RWPE2 (cell line): ENCODE measurements around the gene DECR2.

ENCODE experiments used
- ATAC-seq: fragments of 200-7000 bp; cut with Tn5 transposase; 3 replicates; pipeline ENCODE4 v1.9.1; 2021; ENCODE audit warnings: low read depth
- DNase-seq: peaks from one replicate; pipeline ENCODE4 v3.0.0-alpha.2; 2020; ENCODE audit warnings: low spot score
- H3K27ac ChIP-seq: fragments of 450-650 bp; 2 replicates; pipeline ENCODE4 v1.5.1; 2017; ENCODE audit warnings: mild to moderate bottlenecking; ENCODE audit not compliant: poor library complexity, severe bottlenecking
- H3K27me3 ChIP-seq: fragments of 250-450 bp; sonication (Bioruptor Pico); 2 replicates; pipeline ENCODE4 v1.5.1; 2021; ENCODE audit warnings: mild to moderate bottlenecking, moderate library complexity; ENCODE audit not compliant: insufficient read depth, poor library complexity, severe bottlenecking
- H3K36me3 ChIP-seq: fragments of 250-450 bp; sonication (Bioruptor Pico); 2 replicates; pipeline ENCODE4 v1.5.1; 2020; ENCODE audit warnings: low read depth, mild to moderate bottlenecking, moderate library complexity
- H3K4me1 ChIP-seq: fragments of 250-450 bp; sonication (Bioruptor Pico); 2 replicates; pipeline ENCODE4 v1.5.1; 2021; ENCODE audit warnings: mild to moderate bottlenecking, moderate library complexity; ENCODE audit not compliant: insufficient read depth, poor library complexity, severe bottlenecking
- H3K4me3 ChIP-seq: fragments of 250-450 bp; sonication (Bioruptor Pico); 2 replicates; pipeline ENCODE4 v1.5.1; 2021; ENCODE audit warnings: mild to moderate bottlenecking, moderate library complexity; ENCODE audit not compliant: severe bottlenecking
- H3K9me3 ChIP-seq: fragments of 250-450 bp; sonication (Bioruptor Pico); 2 replicates; pipeline ENCODE4 v1.5.1; 2021; ENCODE audit warnings: mild to moderate bottlenecking, moderate library complexity; ENCODE audit not compliant: severe bottlenecking
- CTCF ChIP-seq: fragments of 450-650 bp; IDR thresholded peaks from one replicate; pipeline ENCODE4 v1.5.1; 2017; ENCODE audit warnings: mild to moderate bottlenecking, moderate library complexity; ENCODE audit not compliant: poor library complexity, severe bottlenecking

DECR2 gene

GRCh38 chr16:368388-369158, 33.1 kb upstream of the DECR2 start:
- TF ChIP-seq CTCF = no peak
- no peaks in the 10 kb centered on the region for H3K9me3 ChIP-seq
- DNase-seq (peak; percentile 57), ATAC-seq (no peak)
- peaks cover 2% of the 10 kb centered on the region for H3K4me1 ChIP-seq
- no peaks in the 10 kb centered on the region for H3K27me3 ChIP-seq
- no peak overlapping the region for H3K4me3 ChIP-seq
- H3K36me3 ChIP-seq = peaks cover 22% of the 10 kb centered on the region
- H3K27ac ChIP-seq = no peak overlapping the region

GRCh38 chr16:369275-369865, 32.3 kb upstream of the DECR2 start:
- Histone ChIP-seq H3K9me3 (no peaks in the 10 kb centered on the region), H3K27ac (no peak overlapping the region), H3K36me3 (peaks cover 22% of the 10 kb centered on the region), H3K4me3 (peak overlapping the region; percentile 16), H3K4me1 (peaks cover 2% of the 10 kb centered on the region), H3K27me3 (no peaks in the 10 kb centered on the region)
- peak; percentile 64 for DNase-seq
- TF ChIP-seq CTCF = no peak
- no peak for ATAC-seq

- H3K36me3 ChIP-seq = peaks cover 22% of the 10 kb centered on the region
- no peaks in the 10 kb centered on the region for H3K9me3 ChIP-seq
- TF ChIP-seq CTCF = no peak
- ATAC-seq = peak; percentile 45
- H3K27me3 ChIP-seq = no peaks in the 10 kb centered on the region
- H3K4me3 ChIP-seq = peak overlapping the region; percentile 16
- H3K4me1 ChIP-seq = peaks cover 2% of the 10 kb centered on the region
- no peak for DNase-seq
- H3K27ac ChIP-seq = no peak overlapping the region
Measured at GRCh38 chr16:369866-370436, 31.7 kb upstream of the DECR2 start.

- Histone ChIP-seq H3K4me1 (peaks cover 2% of the 10 kb centered on the region), H3K27ac (peak within 1 kb of the TSS; percentile 47), H3K36me3 (peaks cover 22% of the 10 kb centered on the region), H3K4me3 (peak within 1 kb of the TSS; percentile 16), H3K9me3 (no peaks in the 10 kb centered on the region), H3K27me3 (no peaks in the 10 kb centered on the region)
- DNase-seq (peak; percentile 89), ATAC-seq (peak; percentile 92)
- no peak for TF ChIP-seq CTCF
Measured at GRCh38 chr16:370443-370842, 31.2 kb upstream of the DECR2 start, which contains the start of gene MRPL28. Gene MRPL28, minus strand, starts transcription at chr16:370538. Its CDS starts 320 bp downstream, at chr16:370218.
